CD8-positive, alpha-beta memory T cell (primary cell): ENCODE data around the gene SNRPF. TPM values are rescaled to one million over a fixed set of nuclear protein-coding genes. Genes with fewer than 3 reads are reported as not detected.
A peak's percentile ranks its signal among the peaks of the same experiment; 100 is the strongest.

ENCODE experiments used
- CTCF ChIA-PET: fragments of 350-600 bp; sonication (Branson Sonifier 250); formaldehyde crosslinking; loops from one replicate; lab custom pipeline; 2021; ENCODE audit warnings: antibody characterized with exemption; lab: Charles Lee
- POLR2A ChIA-PET: fragments of 350-600 bp; sonication (Branson Sonifier 250); formaldehyde crosslinking; loops from one replicate; lab custom pipeline; 2021; ENCODE audit warnings: antibody characterized with exemption; lab: Charles Lee
- DNase-seq, 5 donors: peaks; one replicate each; pipeline versions ENCODE4 v3.0.0 to v3.0.0-alpha.2; 2020 to 2022; ENCODE audit warnings: mixed read lengths in 1 of 5
- H3K27ac ChIP-seq: one replicate; pipeline ENCODE4 v1.7.0; 2013; ENCODE audit warnings: low read depth, mild to moderate bottlenecking, low read length, moderate library complexity
- H3K27me3 ChIP-seq: 2 replicates; pipeline ENCODE4 v1.7.0; 2013; ENCODE audit warnings: low read length, mild to moderate bottlenecking; ENCODE audit not compliant: insufficient read depth, poor library complexity, severe bottlenecking
- H3K36me3 ChIP-seq: 2 replicates; pipeline ENCODE4 v1.7.0; 2013; ENCODE audit warnings: mild to moderate bottlenecking, low read length, moderate library complexity; ENCODE audit not compliant: insufficient read depth
- H3K4me1 ChIP-seq: 2 replicates; pipeline ENCODE4 v1.7.0; 2013; ENCODE audit warnings: mild to moderate bottlenecking, low read length, moderate library complexity; ENCODE audit not compliant: insufficient read depth
- H3K4me3 ChIP-seq: 2 replicates; pipeline ENCODE4 v1.7.0; 2013; ENCODE audit warnings: mild to moderate bottlenecking, low read length
- H3K9me3 ChIP-seq: 2 replicates; pipeline ENCODE4 v1.7.0; 2013; ENCODE audit warnings: mild to moderate bottlenecking, low read length
- H3K27ac Mint-ChIP-seq, 8 donors: one replicate each; pipeline ENCODE4 v1.8.0; 2020 to 2021; ENCODE audit warnings: mixed read lengths in 8 of 8, mild to moderate bottlenecking in 6 of 8, inconsistent platforms in 3 of 8, moderate library complexity in 3 of 8
- H3K27me3 Mint-ChIP-seq, 2 donors: one replicate each; pipeline ENCODE4 v1.8.0; 2020 to 2021; ENCODE audit warnings: mixed read lengths in 2 of 2, mild to moderate bottlenecking in 1 of 2, moderate library complexity in 1 of 2
- H3K36me3 Mint-ChIP-seq, 3 donors: one replicate each; pipeline ENCODE4 v1.8.0; 2020 to 2021; ENCODE audit warnings: mixed read lengths in 3 of 3, inconsistent platforms in 1 of 3, mild to moderate bottlenecking in 1 of 3
- H3K4me1 Mint-ChIP-seq, 3 donors: one replicate each; pipeline ENCODE4 v1.8.0; 2020 to 2021; ENCODE audit warnings: mixed read lengths in 3 of 3, inconsistent platforms in 1 of 3, mild to moderate bottlenecking in 1 of 3
- H3K4me3 Mint-ChIP-seq, 7 donors: one replicate each; pipeline ENCODE4 v1.8.0; 2020 to 2021; ENCODE audit warnings: mixed read lengths in 7 of 7, mild to moderate bottlenecking in 6 of 7, moderate library complexity in 4 of 7, inconsistent platforms in 2 of 7
- H3K9me3 Mint-ChIP-seq, 5 donors: one replicate each; pipeline ENCODE4 v1.8.0; 2020 to 2022; ENCODE audit warnings: mixed read lengths in 5 of 5, mild to moderate bottlenecking in 3 of 5, moderate library complexity in 2 of 5, inconsistent platforms in 1 of 5
- polyA plus RNA-seq: library from polyadenylated mRNA; unstranded; fragments of 300-500 nt; fragmentation: Illumina TruSeq; gene quantifications from one replicate; pipeline ENCODE4 v1.2.3, GENCODE V29; 2021
- total RNA-seq, 2 experiments: library from RNA; stranded (reverse); gene quantifications; one replicate each; pipeline ENCODE4 v1.2.3, GENCODE V29; 2021

Gene SNRPF
- total and polyA plus RNA-seq, 3 experiments from 2014 or later: 45.4 to 51.0 (median 49.2) TPM

GRCh38 chr12:95862038-95862437, 3.3 kb downstream of the SNRPF start:
- peaks cover 13% of the 10 kb centered on the region for H3K36me3 ChIP-seq
- H3K27ac Mint-ChIP-seq: no peak overlapping the region
- ChIA-PET CTCF (no interaction called here), POLR2A (no interaction called here)
- H3K9me3 ChIP-seq: no peaks in the 10 kb centered on the region
- no peaks in the 10 kb centered on the region for H3K9me3 Mint-ChIP-seq
- H3K4me1 ChIP-seq: peaks cover 27% of the 10 kb centered on the region
- DNase-seq: no peak
- no peaks in the 10 kb centered on the region for H3K27me3 ChIP-seq
- H3K27ac ChIP-seq: no peak overlapping the region
- H3K36me3 Mint-ChIP-seq: peaks cover 4 to 56% (median 23%) of the 10 kb centered on the region in 3 donors
- H3K4me3 ChIP-seq: no peak overlapping the region
- peaks cover 17 to 41% (median 21%) of the 10 kb centered on the region in 3 donors for H3K4me1 Mint-ChIP-seq
- H3K4me3 Mint-ChIP-seq: no peak overlapping the region
- H3K27me3 Mint-ChIP-seq: peaks cover 3% of the 10 kb centered on the region in 2 donors

GRCh38 chr12:95863337-95863736, 4.6 kb downstream of the SNRPF start:
- Histone ChIP-seq H3K4me3 (no peak overlapping the region), H3K27ac (no peak overlapping the region), H3K27me3 (no peaks in the 10 kb centered on the region), H3K9me3 (no peaks in the 10 kb centered on the region), H3K4me1 (peaks cover 22% of the 10 kb centered on the region), H3K36me3 (peaks cover 13% of the 10 kb centered on the region)
- no peak for DNase-seq
- Mint-ChIP-seq H3K4me1 (peaks cover 17 to 41% (median 19%) of the 10 kb centered on the region in 3 donors), H3K9me3 (no peaks in the 10 kb centered on the region), H3K4me3 (peak overlapping the region in 1 of 7 donors; percentile 5), H3K27ac (no peak overlapping the region), H3K36me3 (peaks cover 4 to 67% (median 25%) of the 10 kb centered on the region in 3 donors), H3K27me3 (no peaks in the 10 kb centered on the region)
- ChIA-PET CTCF (no interaction called here), POLR2A (no interaction called here)

DNA sequence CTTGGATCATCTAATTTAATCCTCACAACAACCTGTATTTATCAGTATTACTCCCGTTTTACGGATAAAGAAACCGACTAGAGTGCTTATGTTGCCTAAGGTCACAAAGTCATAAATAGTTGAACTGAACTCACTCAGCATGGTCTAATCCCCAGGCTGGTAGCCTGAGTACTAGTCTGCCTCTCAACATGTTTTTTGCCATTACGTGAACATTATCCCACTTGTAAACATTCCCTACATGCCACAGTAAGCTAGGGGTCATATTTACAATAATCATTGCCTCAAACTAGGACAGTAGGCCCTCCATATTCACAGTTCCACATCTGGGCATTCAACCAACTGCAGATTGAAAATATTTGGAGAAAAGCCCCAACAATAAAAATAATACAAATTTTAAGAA, 12.1 kb downstream of the SNRPF start:
- no peak for DNase-seq
- H3K27me3 Mint-ChIP-seq: no peaks in the 10 kb centered on the region
- peaks cover 8 to 60% (median 15%) of the 10 kb centered on the region in 3 donors for H3K36me3 Mint-ChIP-seq
- no peak overlapping the region for H3K27ac ChIP-seq
- H3K4me3 ChIP-seq: no peak overlapping the region
- no peaks in the 10 kb centered on the region for H3K9me3 Mint-ChIP-seq
- H3K27ac Mint-ChIP-seq: no peak overlapping the region
- no peaks in the 10 kb centered on the region for H3K36me3 ChIP-seq
- no peaks in the 10 kb centered on the region for H3K4me1 ChIP-seq
- peaks cover 0 to 4% (median 0%) of the 10 kb centered on the region in 3 donors for H3K4me1 Mint-ChIP-seq
- H3K27me3 ChIP-seq: no peaks in the 10 kb centered on the region
- H3K4me3 Mint-ChIP-seq: no peak overlapping the region
- ChIA-PET CTCF (no interaction called here), POLR2A (no interaction called here)
- no peaks in the 10 kb centered on the region for H3K9me3 ChIP-seq

DNA sequence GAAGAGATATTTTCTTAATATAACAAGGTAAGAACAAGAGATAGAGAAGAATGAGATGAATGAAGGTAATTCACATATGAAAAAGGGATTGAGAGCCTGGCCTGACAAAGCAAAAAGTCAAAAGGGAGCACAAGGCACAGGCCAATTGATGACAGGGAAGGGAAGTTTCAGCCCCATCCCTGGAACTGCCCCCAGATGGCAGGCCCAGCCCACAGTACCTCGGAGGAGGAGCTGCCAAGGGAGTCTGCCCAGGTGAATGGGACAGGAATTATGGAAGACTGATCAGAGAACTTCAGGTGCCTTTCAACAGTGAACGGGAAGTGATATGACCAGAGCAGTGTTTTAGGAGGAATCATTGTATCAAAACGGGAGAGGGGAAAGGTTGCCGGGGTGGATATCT, 15.7 kb downstream of the SNRPF start:
- Mint-ChIP-seq H3K9me3 (no peaks in the 10 kb centered on the region), H3K27ac (peak overlapping the region in 1 of 8 donors; percentile 4), H3K4me1 (peaks cover 0 to 3% (median 0%) of the 10 kb centered on the region in 3 donors), H3K27me3 (no peaks in the 10 kb centered on the region), H3K4me3 (no peak overlapping the region), H3K36me3 (peaks cover 8 to 30% (median 10%) of the 10 kb centered on the region in 3 donors)
- CTCF ChIA-PET: no interaction called here
- no peaks in the 10 kb centered on the region for H3K4me1 ChIP-seq
- no peak for DNase-seq
- no peaks in the 10 kb centered on the region for H3K9me3 ChIP-seq
- H3K36me3 ChIP-seq: no peaks in the 10 kb centered on the region
- H3K4me3 ChIP-seq: no peak overlapping the region
- H3K27me3 ChIP-seq: no peaks in the 10 kb centered on the region
- no peak overlapping the region for H3K27ac ChIP-seq
- POLR2A ChIA-PET: no interaction called here

DNA sequence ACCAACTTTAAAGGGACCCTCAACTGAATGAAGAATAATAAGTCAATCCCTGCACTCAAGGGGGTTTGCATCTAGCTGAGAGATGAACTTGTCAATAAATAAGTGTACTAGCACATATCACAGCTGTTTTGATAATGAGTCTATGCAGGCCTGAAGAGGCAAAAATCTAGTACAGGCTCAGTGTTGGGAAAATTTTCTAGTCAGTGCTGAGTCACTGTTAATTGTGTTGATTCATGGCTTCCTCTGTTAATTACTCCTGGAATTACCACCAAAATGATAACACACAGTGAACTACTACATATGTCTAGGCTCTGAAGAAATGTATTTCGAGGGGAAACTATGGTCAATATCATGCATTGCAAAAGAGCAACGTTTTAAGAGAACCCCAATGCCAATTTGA, 18.9 kb downstream of the SNRPF start:
- H3K4me1 ChIP-seq: no peaks in the 10 kb centered on the region
- H3K9me3 Mint-ChIP-seq: no peaks in the 10 kb centered on the region
- ChIA-PET POLR2A (no interaction called here), CTCF (no interaction called here)
- H3K27me3 ChIP-seq: no peaks in the 10 kb centered on the region
- H3K4me3 ChIP-seq: no peak overlapping the region
- no peaks in the 10 kb centered on the region for H3K27me3 Mint-ChIP-seq
- no peak overlapping the region for H3K27ac Mint-ChIP-seq
- no peak overlapping the region for H3K4me3 Mint-ChIP-seq
- no peak overlapping the region for H3K27ac ChIP-seq
- peaks cover 0 to 2% (median 0%) of the 10 kb centered on the region in 3 donors for H3K4me1 Mint-ChIP-seq
- peaks cover 4 to 11% (median 9%) of the 10 kb centered on the region in 3 donors for H3K36me3 Mint-ChIP-seq
- no peaks in the 10 kb centered on the region for H3K36me3 ChIP-seq
- no peak for DNase-seq
- H3K9me3 ChIP-seq: no peaks in the 10 kb centered on the region

- peaks cover 0 to 3% (median 0%) of the 10 kb centered on the region in 3 donors for H3K36me3 Mint-ChIP-seq
- ChIA-PET CTCF (no interaction called here), POLR2A (no interaction called here)
- H3K27ac ChIP-seq: no peak overlapping the region
- H3K4me1 ChIP-seq: no peaks in the 10 kb centered on the region
- H3K9me3 ChIP-seq: peaks cover 4% of the 10 kb centered on the region
- no peak overlapping the region for H3K4me3 ChIP-seq
- H3K27me3 Mint-ChIP-seq: no peaks in the 10 kb centered on the region
- no peaks in the 10 kb centered on the region for H3K4me1 Mint-ChIP-seq
- H3K9me3 Mint-ChIP-seq: peaks cover 0 to 3% (median 0%) of the 10 kb centered on the region in 5 donors
- no peak overlapping the region for H3K4me3 Mint-ChIP-seq
- no peaks in the 10 kb centered on the region for H3K36me3 ChIP-seq
- no peak for DNase-seq
- H3K27ac Mint-ChIP-seq: no peak overlapping the region
- no peaks in the 10 kb centered on the region for H3K27me3 ChIP-seq
These were observed 22.1 kb downstream of the SNRPF start for GRCh38 chr12:95880895-95881294.

DNA sequence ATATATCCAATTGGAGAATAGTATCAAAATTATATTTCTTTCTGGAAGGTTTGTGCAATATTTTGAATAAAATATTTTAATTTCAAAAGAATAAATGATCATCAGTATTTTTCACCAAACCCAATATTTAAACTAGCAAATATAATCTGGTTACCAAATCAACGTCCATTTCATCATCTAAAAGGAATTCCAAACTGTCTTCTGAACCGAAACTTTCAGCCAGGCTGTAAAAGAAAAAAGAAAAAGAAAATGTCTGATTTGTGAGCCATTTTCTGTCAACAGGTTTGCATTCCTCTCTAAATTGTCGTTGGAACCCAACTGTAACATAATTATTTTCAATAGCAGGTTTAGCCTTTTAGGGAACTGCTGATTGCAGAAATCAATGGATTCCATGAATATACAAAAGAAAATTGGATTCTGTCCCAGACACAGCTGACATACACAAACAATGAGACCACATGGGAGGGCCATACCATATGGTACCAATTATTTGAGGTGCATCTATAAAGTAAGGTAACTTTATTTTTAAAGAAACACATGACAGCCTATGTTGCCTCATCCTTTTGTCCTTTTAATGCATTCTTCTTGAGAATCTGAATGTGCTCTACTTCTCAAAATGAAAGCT, 22.7 kb downstream of the SNRPF start:
- Mint-ChIP-seq H3K27ac (no peak overlapping the region), H3K36me3 (peaks cover 0 to 3% (median 0%) of the 10 kb centered on the region in 3 donors), H3K27me3 (no peaks in the 10 kb centered on the region), H3K9me3 (peaks cover 0 to 3% (median 0%) of the 10 kb centered on the region in 5 donors), H3K4me3 (no peak overlapping the region), H3K4me1 (no peaks in the 10 kb centered on the region)
- Histone ChIP-seq H3K9me3 (peaks cover 4% of the 10 kb centered on the region), H3K27ac (no peak overlapping the region), H3K36me3 (no peaks in the 10 kb centered on the region), H3K4me3 (no peak overlapping the region), H3K4me1 (no peaks in the 10 kb centered on the region), H3K27me3 (no peaks in the 10 kb centered on the region)
- ChIA-PET CTCF (no interaction called here), POLR2A (no interaction called here)
- DNase-seq: no peak

DNA sequence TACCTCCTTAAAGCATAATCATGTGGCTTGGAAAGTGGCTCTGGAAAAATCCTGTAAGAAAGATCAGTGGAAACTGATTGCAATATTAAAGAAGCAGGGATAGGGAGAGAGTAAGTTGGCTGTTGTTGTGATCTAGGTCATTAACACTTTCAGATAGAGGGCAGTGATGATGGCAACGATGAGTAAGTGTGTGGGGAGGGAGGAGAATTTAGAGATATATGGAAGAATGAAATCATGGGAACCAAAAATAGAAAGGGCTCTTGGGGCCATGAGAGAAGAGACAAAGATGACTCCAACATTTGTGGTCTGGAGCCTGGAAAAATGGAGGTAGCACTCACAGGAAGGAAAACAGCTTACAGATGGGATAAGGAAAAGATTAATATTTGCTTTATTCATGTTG, 23.3 kb downstream of the SNRPF start:
- Mint-ChIP-seq H3K27ac (no peak overlapping the region), H3K9me3 (peaks cover 0 to 3% (median 0%) of the 10 kb centered on the region in 5 donors), H3K36me3 (peaks cover 0 to 3% (median 0%) of the 10 kb centered on the region in 3 donors), H3K27me3 (no peaks in the 10 kb centered on the region), H3K4me3 (no peak overlapping the region), H3K4me1 (no peaks in the 10 kb centered on the region)
- DNase-seq: no peak
- ChIA-PET POLR2A (no interaction called here), CTCF (no interaction called here)
- Histone ChIP-seq H3K4me3 (no peak overlapping the region), H3K27ac (no peak overlapping the region), H3K9me3 (peaks cover 4% of the 10 kb centered on the region), H3K4me1 (no peaks in the 10 kb centered on the region), H3K27me3 (no peaks in the 10 kb centered on the region), H3K36me3 (no peaks in the 10 kb centered on the region)
